CD4-positive, alpha-beta memory T cell (primary cell): ENCODE measurements around the gene INSYN2B. TPM values are rescaled to one million over a fixed set of nuclear protein-coding genes. Genes with fewer than 3 reads are reported as not detected.

Source experiments
- CTCF ChIA-PET: fragments of 350-600 bp; sonication (Branson Sonifier 250); formaldehyde crosslinking; loops from one replicate; lab custom pipeline; 2021; ENCODE audit warnings: inconsistent platforms; ENCODE audit not compliant: partially characterized antibody; lab: Charles Lee
- POLR2A ChIA-PET: fragments of 350-600 bp; sonication (Branson Sonifier 250); formaldehyde crosslinking; loops from one replicate; lab custom pipeline; 2021; ENCODE audit not compliant: partially characterized antibody; lab: Charles Lee
- DNase-seq, 5 donors: peaks; one replicate each; pipeline versions ENCODE4 v3.0.0 to v3.0.0-alpha.2; 2020 to 2022; ENCODE audit warnings: mixed read lengths in 1 of 5
- H3K27ac ChIP-seq: one replicate; pipeline ENCODE4 v1.7.0; 2013; ENCODE audit warnings: low read depth, low read length
- H3K27me3 ChIP-seq: 2 replicates; pipeline ENCODE4 v1.7.0; 2013; ENCODE audit warnings: mild to moderate bottlenecking, low read length, moderate library complexity; ENCODE audit not compliant: insufficient read depth
- H3K36me3 ChIP-seq: 2 replicates; pipeline ENCODE4 v1.7.0; 2013; ENCODE audit warnings: mild to moderate bottlenecking, low read length, moderate library complexity; ENCODE audit not compliant: insufficient read depth
- H3K4me1 ChIP-seq: 2 replicates; pipeline ENCODE4 v1.7.0; 2013; ENCODE audit warnings: mild to moderate bottlenecking, low read length, moderate library complexity; ENCODE audit not compliant: insufficient read depth
- H3K4me3 ChIP-seq, 2 donors: one replicate each; pipeline ENCODE4 v1.7.0; 2013; ENCODE audit warnings: low read length in 2 of 2, mild to moderate bottlenecking in 1 of 2
- H3K9me3 ChIP-seq, 2 donors: one replicate each; pipeline ENCODE4 v1.7.0; 2013; ENCODE audit warnings: low read length in 2 of 2, control low read depth in 1 of 2; ENCODE audit not compliant: control insufficient read depth in 1 of 2
- H3K27ac Mint-ChIP-seq, 7 donors: one replicate each; pipeline ENCODE4 v1.8.0; 2020 to 2021; ENCODE audit warnings: mixed read lengths in 7 of 7, mild to moderate bottlenecking in 6 of 7, inconsistent platforms in 3 of 7, moderate library complexity in 3 of 7
- H3K27me3 Mint-ChIP-seq, 2 donors: one replicate each; pipeline ENCODE4 v1.8.0; 2020 to 2021; ENCODE audit warnings: mixed read lengths in 2 of 2
- H3K36me3 Mint-ChIP-seq, 2 donors: one replicate each; pipeline ENCODE4 v1.8.0; 2020 to 2021; ENCODE audit warnings: mixed read lengths in 2 of 2, inconsistent platforms in 1 of 2, mild to moderate bottlenecking in 1 of 2
- H3K4me1 Mint-ChIP-seq, 4 donors: one replicate each; pipeline ENCODE4 v1.8.0; 2020 to 2021; ENCODE audit warnings: mixed read lengths in 4 of 4, mild to moderate bottlenecking in 1 of 4
- H3K4me3 Mint-ChIP-seq, 8 donors: one replicate each; pipeline ENCODE4 v1.8.0; 2020 to 2021; ENCODE audit warnings: mixed read lengths in 8 of 8, mild to moderate bottlenecking in 7 of 8, moderate library complexity in 6 of 8, inconsistent platforms in 3 of 8
- H3K9me3 Mint-ChIP-seq, 8 donors: one replicate each; pipeline ENCODE4 v1.8.0; 2020 to 2021; ENCODE audit warnings: mixed read lengths in 8 of 8, mild to moderate bottlenecking in 5 of 8, inconsistent platforms in 3 of 8, moderate library complexity in 1 of 8
- intact Hi-C: fragments of 100-400 bp; cut with micrococcal nuclease; formaldehyde crosslinking; loops from one replicate; pipeline ENCODE4 v1.15.1; 2023
- polyA plus RNA-seq, 2 donors: library from polyadenylated mRNA; unstranded; fragments of 300-500 nt; fragmentation: Illumina TruSeq; gene quantifications; one replicate each; pipeline ENCODE4 v1.2.3, GENCODE V29; 2021
- total RNA-seq, 2 experiments: library from RNA; stranded (reverse); gene quantifications; one replicate each; pipeline ENCODE4 v1.2.3, GENCODE V29; 2021

The INSYN2B gene
- total and polyA plus RNA-seq, 4 experiments from 2014 or later: not detected

DNA sequence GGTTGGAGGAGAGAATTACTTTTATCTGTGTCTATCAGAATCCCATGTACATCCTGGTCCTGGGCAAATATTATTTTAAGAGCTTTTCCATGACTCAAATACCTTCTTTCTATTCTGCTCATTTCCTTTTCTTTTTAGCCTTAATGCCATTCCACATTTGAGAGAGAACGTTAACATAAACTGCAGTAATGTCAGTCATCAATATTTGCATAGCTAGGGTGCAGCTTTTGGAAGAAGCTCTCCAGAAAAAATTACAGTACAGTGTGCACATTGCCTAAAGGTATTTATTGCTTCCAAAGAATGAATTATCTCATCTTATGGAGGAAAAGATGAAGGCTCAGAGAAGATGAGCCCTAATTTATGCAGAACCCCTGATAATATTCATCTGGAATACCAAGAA is 58.3 kb downstream of the INSYN2B start:
- H3K27me3 ChIP-seq: no peaks in the 10 kb centered on the region
- no peaks in the 10 kb centered on the region for H3K9me3 Mint-ChIP-seq
- intact Hi-C loops: no loop called here
- H3K4me1 ChIP-seq: no peaks in the 10 kb centered on the region
- H3K27me3 Mint-ChIP-seq: no peaks in the 10 kb centered on the region
- no peak overlapping the region for H3K27ac Mint-ChIP-seq
- POLR2A ChIA-PET: no interaction called here
- no peak for DNase-seq
- H3K36me3 Mint-ChIP-seq: peaks cover 48 to 58% of the 10 kb centered on the region in 2 donors
- CTCF ChIA-PET: no interaction called here
- peaks cover 14 to 33% (median 27%) of the 10 kb centered on the region in 4 donors for H3K4me1 Mint-ChIP-seq
- H3K4me3 Mint-ChIP-seq: no peak overlapping the region
- H3K36me3 ChIP-seq: no peaks in the 10 kb centered on the region
- H3K4me3 ChIP-seq: no peak overlapping the region
- H3K27ac ChIP-seq: no peak overlapping the region
- H3K9me3 ChIP-seq: no peaks in the 10 kb centered on the region

DNA sequence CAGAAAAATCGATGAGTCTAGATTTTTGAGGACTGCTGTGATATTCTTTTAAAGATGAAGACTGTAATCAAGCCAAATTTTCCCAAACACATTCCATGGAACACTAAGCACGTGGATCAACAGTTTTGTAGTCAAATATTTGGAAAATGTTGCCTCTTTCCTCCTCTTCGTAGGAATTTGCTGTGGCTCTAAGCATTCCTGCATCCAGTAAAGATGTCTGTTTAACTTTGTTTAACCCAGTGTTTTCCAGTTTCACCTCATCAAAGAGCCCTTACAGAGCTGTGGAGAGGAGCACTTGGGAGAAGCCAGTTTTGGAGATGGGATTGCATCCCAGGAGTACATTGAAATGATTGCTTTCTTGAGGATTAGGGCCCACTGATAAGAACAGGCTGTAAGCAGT is 58.9 kb downstream of the INSYN2B start:
- Histone ChIP-seq H3K9me3 (no peaks in the 10 kb centered on the region), H3K36me3 (no peaks in the 10 kb centered on the region), H3K4me3 (no peak overlapping the region), H3K27me3 (no peaks in the 10 kb centered on the region), H3K4me1 (no peaks in the 10 kb centered on the region), H3K27ac (no peak overlapping the region)
- Mint-ChIP-seq H3K4me3 (no peak overlapping the region), H3K36me3 (peaks cover 47 to 53% of the 10 kb centered on the region in 2 donors), H3K27ac (peak overlapping the region in 2 of 7 donors; percentile 7 to 55), H3K9me3 (no peaks in the 10 kb centered on the region), H3K27me3 (no peaks in the 10 kb centered on the region), H3K4me1 (peaks cover 13 to 29% (median 23%) of the 10 kb centered on the region in 4 donors)
- intact Hi-C loops: no loop called here
- POLR2A ChIA-PET: no interaction called here
- CTCF ChIA-PET: no interaction called here
- DNase-seq: no peak

DNA sequence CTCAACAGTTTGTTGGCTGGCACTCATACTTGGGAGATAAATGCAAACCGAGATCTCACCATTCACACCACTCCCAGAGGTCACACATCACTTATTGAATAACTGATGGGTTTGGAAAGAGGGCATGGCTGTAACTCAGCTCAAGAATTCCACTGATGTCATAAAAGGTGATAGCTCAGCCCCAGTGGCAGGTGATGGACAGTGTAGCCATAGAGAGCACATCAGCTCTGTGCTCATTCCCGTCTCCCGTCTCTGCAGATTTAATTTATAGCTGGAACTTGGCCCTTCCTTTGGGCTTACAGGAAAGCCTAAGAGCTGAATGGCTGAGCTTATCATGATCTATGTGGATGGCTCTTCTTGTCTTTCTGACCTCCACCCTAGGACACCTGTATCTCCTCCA is 59.8 kb downstream of the INSYN2B start:
- Mint-ChIP-seq H3K4me1 (peaks cover 10 to 29% (median 21%) of the 10 kb centered on the region in 4 donors), H3K36me3 (peaks cover 52% of the 10 kb centered on the region in 2 donors), H3K4me3 (no peak overlapping the region), H3K27me3 (no peaks in the 10 kb centered on the region), H3K27ac (peak overlapping the region in 3 of 7 donors; percentile 6 to 43 (median 18)), H3K9me3 (no peaks in the 10 kb centered on the region)
- Histone ChIP-seq H3K4me1 (no peaks in the 10 kb centered on the region), H3K4me3 (no peak overlapping the region), H3K27ac (no peak overlapping the region), H3K9me3 (no peaks in the 10 kb centered on the region), H3K36me3 (no peaks in the 10 kb centered on the region), H3K27me3 (no peaks in the 10 kb centered on the region)
- no peak for DNase-seq
- intact Hi-C loops: no loop called here
- CTCF ChIA-PET: no interaction called here
- POLR2A ChIA-PET: no interaction called here

DNA sequence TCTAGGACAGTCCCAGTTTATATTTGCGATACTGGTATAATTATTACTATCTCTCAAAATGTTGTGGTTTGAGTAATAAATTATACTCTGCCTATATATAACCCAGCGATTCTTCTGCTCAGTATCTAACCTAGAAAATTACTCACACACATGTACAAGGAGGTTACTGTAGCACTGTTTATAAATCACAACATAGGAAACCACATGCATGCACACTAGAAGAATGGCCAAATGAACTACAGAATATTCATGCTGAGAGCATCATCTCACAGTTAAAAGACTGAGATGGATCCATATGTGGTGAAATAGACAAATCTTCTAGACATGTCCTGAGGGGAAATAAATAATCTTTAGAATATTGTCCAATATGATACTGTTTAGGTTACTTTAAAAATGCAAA is 62.1 kb downstream of the INSYN2B start:
- no peak overlapping the region for H3K27ac Mint-ChIP-seq
- Histone ChIP-seq H3K36me3 (no peaks in the 10 kb centered on the region), H3K9me3 (no peaks in the 10 kb centered on the region), H3K4me1 (no peaks in the 10 kb centered on the region), H3K27me3 (no peaks in the 10 kb centered on the region), H3K27ac (no peak overlapping the region), H3K4me3 (no peak overlapping the region)
- H3K27me3 Mint-ChIP-seq: no peaks in the 10 kb centered on the region
- peaks cover 7 to 23% (median 17%) of the 10 kb centered on the region in 4 donors for H3K4me1 Mint-ChIP-seq
- peaks cover 46 to 49% of the 10 kb centered on the region in 2 donors for H3K36me3 Mint-ChIP-seq
- no peak overlapping the region for H3K4me3 Mint-ChIP-seq
- ChIA-PET POLR2A (no interaction called here), CTCF (no interaction called here)
- DNase-seq: no peak
- intact Hi-C loops: no loop called here
- peaks cover 0 to 2% (median 0%) of the 10 kb centered on the region in 8 donors for H3K9me3 Mint-ChIP-seq

DNA sequence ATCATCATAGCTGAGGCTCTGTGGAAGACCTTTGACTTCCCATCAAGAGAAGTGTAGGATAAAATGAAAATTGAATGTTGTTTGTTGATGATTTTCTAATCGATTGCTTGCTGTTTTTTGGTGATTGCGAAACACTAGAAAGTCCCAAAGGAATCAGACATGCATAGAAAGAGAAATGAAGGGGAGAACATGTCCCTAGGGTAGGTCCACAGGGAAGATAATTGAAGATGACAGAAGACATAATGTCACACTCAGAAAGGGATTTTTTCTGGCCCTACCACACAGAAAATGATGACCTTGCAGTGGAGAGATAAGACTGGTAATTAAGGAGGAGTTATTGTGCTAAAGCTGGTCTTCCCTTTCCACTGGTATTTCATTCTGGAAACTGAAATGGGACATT is 62.8 kb downstream of the INSYN2B start:
- no peak overlapping the region for H3K27ac ChIP-seq
- H3K4me1 ChIP-seq: no peaks in the 10 kb centered on the region
- peaks cover 41 to 44% of the 10 kb centered on the region in 2 donors for H3K36me3 Mint-ChIP-seq
- no peaks in the 10 kb centered on the region for H3K36me3 ChIP-seq
- no peak overlapping the region for H3K27ac Mint-ChIP-seq
- intact Hi-C loops: no loop called here
- no peaks in the 10 kb centered on the region for H3K27me3 Mint-ChIP-seq
- H3K9me3 Mint-ChIP-seq: peaks cover 0 to 2% (median 0%) of the 10 kb centered on the region in 8 donors
- CTCF ChIA-PET: no interaction called here
- no peaks in the 10 kb centered on the region for H3K9me3 ChIP-seq
- H3K4me3 Mint-ChIP-seq: no peak overlapping the region
- H3K27me3 ChIP-seq: no peaks in the 10 kb centered on the region
- H3K4me3 ChIP-seq: no peak overlapping the region
- POLR2A ChIA-PET: no interaction called here
- H3K4me1 Mint-ChIP-seq: peaks cover 7 to 23% (median 17%) of the 10 kb centered on the region in 4 donors
- no peak for DNase-seq

DNA sequence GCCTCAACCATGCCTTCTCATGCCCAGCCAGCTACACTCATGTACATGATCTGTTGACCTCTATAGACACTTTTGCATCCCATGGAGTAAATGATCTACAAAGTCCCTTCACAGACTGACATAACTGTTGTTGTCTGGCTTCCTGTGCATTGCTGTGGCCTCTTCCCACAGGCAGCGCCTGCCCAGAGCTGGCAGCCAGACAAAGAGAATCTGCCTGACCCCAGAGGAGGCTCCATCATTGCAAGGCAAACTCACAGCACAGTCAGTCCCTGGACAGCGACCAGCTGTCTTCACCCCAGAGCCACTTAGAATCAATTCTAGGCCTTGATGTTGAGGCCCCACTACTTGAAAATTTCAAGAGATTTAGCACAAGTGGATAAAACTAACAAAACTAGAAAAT is 65.5 kb downstream of the INSYN2B start:
- Mint-ChIP-seq H3K9me3 (peaks cover 0 to 2% (median 0%) of the 10 kb centered on the region in 8 donors), H3K4me1 (peaks cover 6 to 22% (median 16%) of the 10 kb centered on the region in 4 donors), H3K36me3 (peaks cover 35 to 39% of the 10 kb centered on the region in 2 donors), H3K27ac (peak overlapping the region in 2 of 7 donors; percentile 7 to 64), H3K4me3 (no peak overlapping the region), H3K27me3 (no peaks in the 10 kb centered on the region)
- Histone ChIP-seq H3K4me3 (no peak overlapping the region), H3K36me3 (no peaks in the 10 kb centered on the region), H3K27ac (no peak overlapping the region), H3K27me3 (no peaks in the 10 kb centered on the region), H3K9me3 (no peaks in the 10 kb centered on the region), H3K4me1 (no peaks in the 10 kb centered on the region)
- CTCF ChIA-PET: no interaction called here
- DNase-seq: no peak
- POLR2A ChIA-PET: no interaction called here
- intact Hi-C loops: no loop called here

DNA sequence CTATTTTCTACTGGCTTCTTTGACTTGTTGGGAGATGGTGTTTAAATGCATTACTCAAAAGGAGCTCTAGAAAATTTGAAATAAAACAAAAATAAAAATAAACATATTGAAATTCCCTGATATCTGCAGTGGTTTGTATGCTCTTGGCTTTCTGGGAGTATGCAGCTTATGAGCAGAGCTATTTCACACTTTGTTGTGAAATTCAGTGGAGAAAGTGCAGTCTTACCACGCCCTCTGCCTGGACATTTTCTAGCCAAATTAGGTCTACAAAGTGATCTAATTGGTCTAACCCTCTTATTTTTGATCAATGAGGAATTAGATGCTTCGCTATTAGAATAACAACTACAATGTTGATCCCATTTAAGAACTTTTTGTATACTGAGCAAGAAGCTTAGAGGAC is 66.8 kb downstream of the INSYN2B start:
- H3K4me3 Mint-ChIP-seq: no peak overlapping the region
- intact Hi-C loops: no loop called here
- no peak overlapping the region for H3K27ac Mint-ChIP-seq
- H3K36me3 Mint-ChIP-seq: peaks cover 29 to 34% of the 10 kb centered on the region in 2 donors
- Histone ChIP-seq H3K27ac (no peak overlapping the region), H3K36me3 (no peaks in the 10 kb centered on the region), H3K4me1 (no peaks in the 10 kb centered on the region), H3K9me3 (no peaks in the 10 kb centered on the region), H3K4me3 (no peak overlapping the region), H3K27me3 (no peaks in the 10 kb centered on the region)
- H3K4me1 Mint-ChIP-seq: peaks cover 0 to 19% (median 14%) of the 10 kb centered on the region in 4 donors
- CTCF ChIA-PET: interaction anchor here (0.7 to 1.0 kb wide), 3 partner anchors 9 to 106 kb away, joined by 3 to 4 read pairs (median 3); partner anchors contain the start of gene INSYN2B
- H3K27me3 Mint-ChIP-seq: no peaks in the 10 kb centered on the region
- peaks cover 0 to 2% (median 0%) of the 10 kb centered on the region in 8 donors for H3K9me3 Mint-ChIP-seq
- DNase-seq: no peak
- POLR2A ChIA-PET: interaction anchor here (0.8 kb wide), 1 partner anchor 9 kb away, joined by 3 read pairs; no protein-coding TSS in a partner anchor
